Large intestine (tissue), 3 donors: Measurements from ENCODE around the gene MTIF3. TPM values are rescaled to one million over a fixed set of nuclear protein-coding genes. Genes with fewer than 3 reads are reported as not detected.
A peak's percentile ranks its signal among the peaks of the same experiment; 100 is the strongest.
"Not testable (repeated sequence)": the region's sequence is repeated elsewhere in the genome, so short reads cannot be mapped to it uniquely, and the experiment has no call there.

Source experiments
- DNase-seq, 2 donors: peaks; one replicate each; pipeline versions ENCODE4 v3.0.0 to v3.0.0-alpha.2; 2013
- H3K27ac ChIP-seq: one replicate; pipeline ENCODE4 v1.5.1; 2013; ENCODE audit warnings: low read length
- H3K27me3 ChIP-seq: 2 replicates; pipeline ENCODE4 v1.6.1; 2013; ENCODE audit warnings: low read length; ENCODE audit not compliant: control insufficient read depth, insufficient read depth
- H3K36me3 ChIP-seq: 2 replicates; pipeline ENCODE4 v1.6.1; 2013; ENCODE audit warnings: low read length; ENCODE audit not compliant: control insufficient read depth, insufficient read depth
- H3K4me1 ChIP-seq: one replicate; pipeline ENCODE4 v1.6.1; 2013; ENCODE audit warnings: low read length; ENCODE audit not compliant: control insufficient read depth, insufficient read depth
- H3K4me3 ChIP-seq: one replicate; pipeline ENCODE4 v1.5.1; 2013; ENCODE audit warnings: low read length
- H3K9me3 ChIP-seq: one replicate; pipeline ENCODE4 v1.6.1; 2013; ENCODE audit warnings: mild to moderate bottlenecking, low read depth, low read length, moderate library complexity; ENCODE audit not compliant: control insufficient read depth
- WGBS: methylation state at CpG from one replicate; pipeline ENCODE4 v1.1.5; 2013; ENCODE audit warnings: low lambda C conversion rate; ENCODE audit not compliant: insufficient coverage; 5-methylcytosine and 5-hydroxymethylcytosine counted together
- polyA plus RNA-seq: library from polyadenylated mRNA; unstranded; fragments of 120-200 nt; gene quantifications from one replicate; pipeline ENCODE4 v1.2.1, GENCODE V29; 2013

The MTIF3 gene
- polyA plus RNA-seq, 1 donor = 77.3 TPM

GRCh38 chr13:27403203-27403678 is 47.1 kb downstream of the MTIF3 start:
- Histone ChIP-seq H3K27ac (peak overlapping the region; percentile 88), H3K9me3 (peaks cover 2% of the 10 kb centered on the region), H3K4me3 (no peak overlapping the region), H3K4me1 (peaks cover 48% of the 10 kb centered on the region), H3K27me3 (no peaks in the 10 kb centered on the region), H3K36me3 (no peaks in the 10 kb centered on the region)
- no CpG with 5 or more reads among the region's 3 CpGs for WGBS
- no peak for DNase-seq

GRCh38 chr13:27401210-27401609 is 49.2 kb downstream of the MTIF3 start:
- Histone ChIP-seq H3K4me3 (no peak overlapping the region), H3K9me3 (peaks cover 7% of the 10 kb centered on the region), H3K27ac (no peak overlapping the region), H3K27me3 (no peaks in the 10 kb centered on the region), H3K4me1 (peaks cover 36% of the 10 kb centered on the region), H3K36me3 (no peaks in the 10 kb centered on the region)
- WGBS = no CpG with 5 or more reads among the region's 3 CpGs
- no peak for DNase-seq

DNA sequence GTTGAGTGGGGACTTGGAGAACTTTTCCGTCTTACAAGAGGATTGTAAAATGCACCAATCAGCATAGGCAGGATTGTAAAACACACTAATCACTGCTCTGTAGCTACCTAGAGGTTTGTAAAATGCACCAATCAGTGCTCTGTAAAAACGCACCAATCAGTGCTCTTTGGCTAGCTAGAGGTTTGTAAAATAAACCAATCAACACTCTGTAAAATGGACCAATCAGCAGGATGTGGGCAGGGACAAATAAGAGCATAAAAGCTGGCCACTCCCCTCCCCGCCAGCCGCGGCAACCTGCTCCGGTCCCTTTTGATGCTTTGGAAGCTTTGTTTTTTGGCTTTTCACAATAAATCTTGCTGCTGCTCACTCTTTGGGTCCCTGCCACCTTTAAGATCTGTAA is 50.0 kb downstream of the MTIF3 start:
- not testable (repeated sequence) for H3K36me3 ChIP-seq, H3K27ac ChIP-seq, H3K27me3 ChIP-seq, H3K4me3 ChIP-seq, H3K9me3 ChIP-seq, DNase-seq
- H3K4me1 ChIP-seq = peaks cover 33% of the 10 kb centered on the region
- 87% methylated on average over 3 of the region's 6 CpGs for WGBS

DNA sequence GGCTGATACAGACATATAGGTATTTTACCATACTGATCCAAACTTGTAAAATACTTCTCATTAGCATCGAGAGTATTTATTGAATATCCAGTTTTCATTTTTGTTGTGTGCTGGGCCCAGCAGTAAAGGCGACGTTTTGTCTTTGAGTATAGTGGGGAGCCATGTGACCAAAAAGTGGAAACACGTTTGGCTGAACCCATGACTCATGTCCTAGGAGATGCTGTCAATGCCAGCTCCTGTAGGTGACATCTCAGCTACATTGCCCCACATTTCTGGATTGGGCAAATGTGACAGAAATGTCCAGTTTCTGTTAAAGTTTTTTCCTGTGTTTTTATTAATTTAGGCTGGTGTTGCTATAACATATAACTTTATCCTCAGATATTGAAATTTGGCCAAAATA is 52.0 kb downstream of the MTIF3 start:
- Histone ChIP-seq H3K36me3 (no peaks in the 10 kb centered on the region), H3K27me3 (no peaks in the 10 kb centered on the region), H3K9me3 (peaks cover 7% of the 10 kb centered on the region), H3K4me1 (peaks cover 12% of the 10 kb centered on the region), H3K27ac (no peak overlapping the region), H3K4me3 (no peak overlapping the region)
- no peak for DNase-seq
- no CpG with 5 or more reads among the region's 4 CpGs for WGBS

- Histone ChIP-seq H3K27me3 (no peaks in the 10 kb centered on the region), H3K9me3 (peaks cover 7% of the 10 kb centered on the region), H3K36me3 (no peaks in the 10 kb centered on the region), H3K4me3 (no peak overlapping the region), H3K27ac (no peak overlapping the region), H3K4me1 (peaks cover 3% of the 10 kb centered on the region)
- 83% methylated on average over 1 of the region's 7 CpGs for WGBS
- peak in 1 of 2 donors; percentile 58 for DNase-seq
Observed at GRCh38 chr13:27396252-27396846, 54.0 kb downstream of the MTIF3 start.

GRCh38 chr13:27395007-27395510 is 55.3 kb downstream of the MTIF3 start:
- Histone ChIP-seq H3K9me3 (peaks cover 4% of the 10 kb centered on the region), H3K4me3 (no peak overlapping the region), H3K36me3 (no peaks in the 10 kb centered on the region), H3K27me3 (no peaks in the 10 kb centered on the region), H3K4me1 (no peaks in the 10 kb centered on the region), H3K27ac (no peak overlapping the region)
- DNase-seq = no peak
- WGBS = no CpG with 5 or more reads among the region's 14 CpGs

DNA sequence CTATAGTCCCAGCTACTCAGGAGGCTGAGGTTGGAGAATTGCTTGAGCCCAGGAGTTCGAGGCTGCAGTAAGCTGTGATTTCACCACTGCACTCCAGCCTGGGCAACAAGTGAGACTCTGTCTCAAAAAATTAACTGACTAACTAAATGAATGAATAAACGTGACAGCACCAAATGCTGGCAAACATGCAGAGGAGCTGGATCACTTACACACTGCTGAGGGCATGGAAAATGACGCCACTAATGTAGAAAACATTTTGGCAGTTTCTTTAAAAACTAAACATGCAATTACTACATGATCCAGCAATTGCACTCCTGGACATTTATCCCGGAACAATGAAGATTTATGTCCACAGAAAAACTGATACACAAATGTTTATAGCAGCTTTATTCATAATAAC is 57.3 kb downstream of the MTIF3 start:
- no CpG with 5 or more reads among the region's 4 CpGs for WGBS
- DNase-seq = no peak
- H3K9me3 ChIP-seq = peaks cover 4% of the 10 kb centered on the region
- H3K27ac ChIP-seq = no peak overlapping the region
- H3K4me3 ChIP-seq = no peak overlapping the region
- no peaks in the 10 kb centered on the region for H3K36me3 ChIP-seq
- H3K27me3 ChIP-seq = no peaks in the 10 kb centered on the region
- no peaks in the 10 kb centered on the region for H3K4me1 ChIP-seq

GRCh38 chr13:27391471-27391870 is 58.9 kb downstream of the MTIF3 start:
- Histone ChIP-seq H3K9me3 (peaks cover 1% of the 10 kb centered on the region), H3K4me3 (no peak overlapping the region), H3K4me1 (no peaks in the 10 kb centered on the region), H3K27ac (no peak overlapping the region), H3K27me3 (no peaks in the 10 kb centered on the region), H3K36me3 (no peaks in the 10 kb centered on the region)
- DNase-seq = no peak
- no CpG with 5 or more reads among the region's 2 CpGs for WGBS

GRCh38 chr13:27389891-27390290 is 60.5 kb downstream of the MTIF3 start:
- no peaks in the 10 kb centered on the region for H3K27me3 ChIP-seq
- no CpG with 5 or more reads among the region's 7 CpGs for WGBS

GRCh38 chr13:27388241-27388640 is 62.1 kb downstream of the MTIF3 start:
- no peak overlapping the region for H3K27ac ChIP-seq
- H3K4me3 ChIP-seq = no peak overlapping the region
- no peaks in the 10 kb centered on the region for H3K9me3 ChIP-seq
- no peak for DNase-seq
- no peaks in the 10 kb centered on the region for H3K4me1 ChIP-seq
- 40% methylated on average over 1 of the region's 2 CpGs for WGBS
- no peaks in the 10 kb centered on the region for H3K27me3 ChIP-seq
- no peaks in the 10 kb centered on the region for H3K36me3 ChIP-seq

More at GRCh38 chr13:27389891-27390290, 60.5 kb downstream of the MTIF3 start:
- no peaks in the 10 kb centered on the region for H3K36me3 ChIP-seq
- no peak for DNase-seq
- no peak overlapping the region for H3K27ac ChIP-seq
- no peaks in the 10 kb centered on the region for H3K4me1 ChIP-seq
- H3K4me3 ChIP-seq = no peak overlapping the region
- H3K9me3 ChIP-seq = no peaks in the 10 kb centered on the region
